MCF 10A (cell line): Measurements from ENCODE around the gene TP53TG5. TPM values are rescaled to one million over a fixed set of nuclear protein-coding genes. Genes with fewer than 3 reads are reported as not detected.

ENCODE experiments used
- Bru-seq: library from RNA; stranded (reverse); fragments of 400-500 nt; gene quantifications from one replicate; lab custom pipeline; 2021; lab: Mats Ljungman, UMichigan
- BruChase-seq, 2 experiments: library from RNA; stranded (reverse); fragments of 400-500 nt; gene quantifications; one replicate each; lab custom pipeline; 2021; lab: Mats Ljungman, UMichigan
- BruUV-seq: library from RNA; stranded (reverse); fragments of 400-500 nt; replicated peaks from 2 replicates; lab custom pipeline; 2021; lab: Mats Ljungman, UMichigan
- CTCF ChIA-PET: fragments of 300-600 bp; sonication (Branson Sonifier 250); formaldehyde crosslinking; extraction: SDS; loops from one replicate; lab custom pipeline; 2021; ENCODE audit warnings: antibody characterized with exemption, inconsistent platforms; lab: Yijun Ruan, JAX
- POLR2A ChIA-PET: fragments of 300-600, 350-650 bp; sonication (Branson Sonifier 250); formaldehyde crosslinking; extraction: SDS; loops from one replicate; lab custom pipeline; 2020; ENCODE audit warnings: antibody characterized with exemption, inconsistent platforms; lab: Yijun Ruan, JAX
- DNase-seq: peaks from one replicate; pipeline ENCODE4 v3.0.0-alpha.2; 2018; ENCODE audit not compliant: unreplicated experiment
- H3K27ac Mint-ChIP-seq: one replicate; pipeline ENCODE4 v1.8.0; 2022; ENCODE audit warnings: mild to moderate bottlenecking, low read depth, mixed read lengths; ENCODE audit not compliant: unreplicated experiment
- H3K27me3 Mint-ChIP-seq: one replicate; pipeline ENCODE4 v1.8.0; 2022; ENCODE audit warnings: mixed read lengths; ENCODE audit not compliant: insufficient read depth, unreplicated experiment
- H3K36me3 Mint-ChIP-seq: one replicate; pipeline ENCODE4 v1.8.0; 2022; ENCODE audit warnings: mild to moderate bottlenecking, moderate library complexity, mixed read lengths; ENCODE audit not compliant: insufficient read depth, unreplicated experiment
- H3K4me1 Mint-ChIP-seq: one replicate; pipeline ENCODE4 v1.8.0; 2022; ENCODE audit warnings: mixed read lengths; ENCODE audit not compliant: insufficient read depth, unreplicated experiment
- H3K4me3 Mint-ChIP-seq: one replicate; pipeline ENCODE4 v1.8.0; 2022; ENCODE audit warnings: mild to moderate bottlenecking, moderate library complexity, mixed read lengths; ENCODE audit not compliant: unreplicated experiment
- H3K9me3 Mint-ChIP-seq: one replicate; pipeline ENCODE4 v1.8.0; 2022; ENCODE audit warnings: mixed read lengths; ENCODE audit not compliant: unreplicated experiment
- intact Hi-C: fragments of 100-400 bp; cut with micrococcal nuclease; formaldehyde crosslinking; loops from 2 replicates; pipeline ENCODE4 v1.14.1; 2022
- long read RNA-seq: library from polyadenylated mRNA; stranded (forward); transcript quantifications from one replicate; pipeline ENCODE4 v2.0.0, GENCODE V29; 2022
- total RNA-seq: library from RNA; stranded (reverse); gene quantifications from 2 replicates; pipeline ENCODE4 v1.2.3, GENCODE V29; 2022
- TF ChIP-seq, protein P1 (sequence below): fragments of 200-600 bp; IDR thresholded peaks from one replicate; pipeline ENCODE4 v1.8.0; 2022; ENCODE audit warnings: antibody characterized with exemption, mild to moderate bottlenecking; ENCODE audit not compliant: unreplicated experiment

The TP53TG5 gene
- total RNA-seq (not detected in 2 replicates), Bru-seq, nascent RNA (not detected), BruChase-seq, experiment 1, labeled RNA remaining after a 6-hour chase (not detected), BruChase-seq, experiment 2, labeled RNA remaining after a 2-hour chase (not detected)
- long read RNA-seq = 0 reads

DNA sequence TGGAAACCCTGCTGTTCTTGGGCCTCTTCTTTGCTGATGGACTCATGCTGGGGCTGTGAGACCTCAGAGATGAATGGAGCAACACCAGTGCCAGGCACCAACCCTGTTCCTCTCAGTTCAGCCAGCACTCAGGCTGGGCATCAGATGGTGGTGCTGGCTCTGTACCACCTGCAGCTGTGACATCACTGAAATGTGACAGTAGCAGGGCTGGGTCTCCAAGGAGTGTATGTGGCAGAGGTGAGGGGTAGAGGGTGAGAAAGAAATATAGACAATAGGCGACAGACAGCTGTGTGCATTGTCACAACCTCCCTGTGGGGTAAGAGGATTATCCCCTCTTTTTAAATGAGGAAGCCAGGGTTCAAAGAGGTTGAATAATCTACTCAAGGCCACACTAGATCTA is at the start of gene TP53TG5:
TP53TG5 (minus strand) TSS at position 135 of the 400 bp plus-strand sequence; CDS start at position 46, 89 bp downstream.
- CTCF ChIA-PET = interaction anchor here (0.6 to 7.8 kb wide), 5 partner anchors 9 to 272 kb away, joined by 3 to 61 read pairs (median 3); partner anchors contain the start of genes SPINT3 and SYS1
- H3K9me3 Mint-ChIP-seq = no peaks in the 10 kb centered on the region
- peaks cover 5% of the 10 kb centered on the region for H3K4me1 Mint-ChIP-seq
- POLR2A ChIA-PET = interaction anchor here (1.7 kb wide), 1 partner anchor 58 kb away, joined by 5 read pairs; no protein-coding TSS in a partner anchor
- intact Hi-C loops = no loop called here
- H3K27me3 Mint-ChIP-seq = no peaks in the 10 kb centered on the region
- BruUV-seq = no TSS peak
- no peak within 1 kb of the TSS for H3K4me3 Mint-ChIP-seq
- TF ChIP-seq, protein P1, sequence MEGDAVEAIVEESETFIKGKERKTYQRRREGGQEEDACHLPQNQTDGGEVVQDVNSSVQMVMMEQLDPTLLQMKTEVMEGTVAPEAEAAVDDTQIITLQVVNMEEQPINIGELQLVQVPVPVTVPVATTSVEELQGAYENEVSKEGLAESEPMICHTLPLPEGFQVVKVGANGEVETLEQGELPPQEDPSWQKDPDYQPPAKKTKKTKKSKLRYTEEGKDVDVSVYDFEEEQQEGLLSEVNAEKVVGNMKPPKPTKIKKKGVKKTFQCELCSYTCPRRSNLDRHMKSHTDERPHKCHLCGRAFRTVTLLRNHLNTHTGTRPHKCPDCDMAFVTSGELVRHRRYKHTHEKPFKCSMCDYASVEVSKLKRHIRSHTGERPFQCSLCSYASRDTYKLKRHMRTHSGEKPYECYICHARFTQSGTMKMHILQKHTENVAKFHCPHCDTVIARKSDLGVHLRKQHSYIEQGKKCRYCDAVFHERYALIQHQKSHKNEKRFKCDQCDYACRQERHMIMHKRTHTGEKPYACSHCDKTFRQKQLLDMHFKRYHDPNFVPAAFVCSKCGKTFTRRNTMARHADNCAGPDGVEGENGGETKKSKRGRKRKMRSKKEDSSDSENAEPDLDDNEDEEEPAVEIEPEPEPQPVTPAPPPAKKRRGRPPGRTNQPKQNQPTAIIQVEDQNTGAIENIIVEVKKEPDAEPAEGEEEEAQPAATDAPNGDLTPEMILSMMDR = no peak
- no peaks in the 10 kb centered on the region for H3K36me3 Mint-ChIP-seq
- no peak for DNase-seq
- H3K27ac Mint-ChIP-seq = no peak within 1 kb of the TSS

DNA sequence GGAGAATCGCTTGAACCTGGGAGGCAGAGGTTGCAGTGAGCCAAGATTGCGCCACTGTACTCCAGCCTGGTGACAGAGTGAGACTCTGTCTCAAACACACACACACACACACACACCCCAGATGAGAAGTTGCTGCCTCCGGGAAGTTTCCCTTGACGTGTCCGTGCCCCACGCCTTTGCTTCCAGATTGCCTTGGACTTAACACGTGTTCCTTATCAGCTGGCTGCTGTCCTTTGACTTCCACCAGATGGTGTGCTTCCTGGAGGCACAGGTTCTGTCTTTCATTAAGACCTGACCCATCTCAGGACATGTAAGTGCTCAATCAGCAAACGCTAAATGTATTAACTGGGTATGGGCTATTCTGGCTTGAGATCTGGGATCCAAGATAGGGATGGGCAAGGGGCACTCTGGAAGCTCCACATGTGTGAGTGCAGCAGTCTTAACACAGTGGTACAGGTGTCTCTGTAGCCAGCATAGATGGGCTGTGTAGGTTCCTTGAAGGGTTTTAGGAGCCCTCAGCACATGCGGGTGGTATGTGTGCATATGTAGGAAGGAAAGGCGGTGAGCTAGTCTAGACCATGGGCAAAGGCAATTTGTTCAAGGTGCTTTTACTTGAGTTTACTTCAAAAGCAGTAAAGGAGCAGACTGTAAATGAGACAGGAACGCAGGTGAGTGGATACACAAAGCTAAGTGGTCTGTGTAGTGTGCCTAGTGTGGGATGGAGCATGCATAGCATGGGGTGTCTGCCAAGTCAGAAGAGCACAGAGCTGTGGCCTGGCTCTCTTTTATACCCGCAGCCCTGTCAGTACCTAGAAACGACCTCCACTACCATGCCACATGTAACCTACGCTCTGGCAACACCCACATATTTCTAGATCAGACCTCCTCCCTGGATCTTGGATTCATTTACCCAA is 49.4 kb upstream of the TP53TG5 start:
- CTCF ChIA-PET = interaction anchor here (0.5 to 4.4 kb wide), 9 partner anchors 8 to 343 kb away, joined by 3 to 15 read pairs (median 4); no protein-coding TSS in a partner anchor
- Mint-ChIP-seq H3K4me3 (no peak overlapping the region), H3K36me3 (peaks cover 21% of the 10 kb centered on the region), H3K27me3 (no peaks in the 10 kb centered on the region), H3K4me1 (no peaks in the 10 kb centered on the region), H3K27ac (no peak overlapping the region), H3K9me3 (no peaks in the 10 kb centered on the region)
- intact Hi-C loops = no loop called here
- POLR2A ChIA-PET = interaction anchor here (0.6 to 4.3 kb wide), 6 partner anchors 10 to 145 kb away, joined by 3 to 21 read pairs (median 4); partner anchors contain the start of gene PIGT
- TF ChIP-seq, protein P1 = no peak
- DNase-seq = no peak
- BruUV-seq = no TSS peak

DNA sequence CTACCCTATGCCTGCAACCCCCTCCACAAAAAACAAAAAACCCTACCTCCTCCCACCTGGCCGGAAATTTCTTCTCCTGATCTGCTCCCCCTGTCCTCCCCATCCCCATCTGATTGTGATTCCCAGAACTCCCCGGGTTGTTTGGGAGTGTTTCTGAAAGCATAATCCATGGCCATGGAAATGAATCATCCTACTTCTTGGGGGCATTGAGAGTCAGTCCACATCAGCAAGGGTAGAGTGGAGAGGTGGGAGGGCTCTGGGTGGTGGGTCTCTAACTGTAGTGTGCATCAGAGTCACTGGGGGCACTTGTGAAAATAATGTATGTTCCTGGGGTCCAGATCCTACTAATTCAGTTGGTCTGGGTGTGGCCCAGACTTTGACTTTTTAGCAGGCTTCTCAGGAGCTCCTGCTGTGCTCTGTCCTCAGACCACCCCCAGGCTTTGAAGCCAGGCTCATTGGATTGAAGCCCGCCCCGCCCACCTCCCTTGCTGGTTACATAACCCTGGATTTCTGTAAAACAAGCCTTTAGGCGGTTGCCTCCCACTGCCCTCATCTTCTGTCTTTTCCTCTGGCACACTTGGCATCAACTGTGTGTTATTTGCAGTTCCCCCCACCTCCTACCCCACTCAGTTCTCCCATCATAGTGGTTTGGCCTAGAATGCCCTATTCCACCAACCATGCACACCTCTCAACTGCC is 48.3 kb upstream of the TP53TG5 start:
- CTCF ChIA-PET = interaction anchor here (1.3 to 4.4 kb wide), 4 partner anchors 10 to 344 kb away, joined by 3 to 15 read pairs (median 6); no protein-coding TSS in a partner anchor
- TF ChIP-seq, protein P1 = no peak
- H3K27ac Mint-ChIP-seq = no peak overlapping the region
- H3K36me3 Mint-ChIP-seq = peaks cover 31% of the 10 kb centered on the region
- POLR2A ChIA-PET = interaction anchor here (0.5 to 1.7 kb wide), 3 partner anchors 10 to 65 kb away, joined by 3 to 7 read pairs (median 5); partner anchors contain the start of gene PIGT
- no peak overlapping the region for H3K4me3 Mint-ChIP-seq
- intact Hi-C loops = no loop called here
- no peaks in the 10 kb centered on the region for H3K4me1 Mint-ChIP-seq
- BruUV-seq = no TSS peak
- no peaks in the 10 kb centered on the region for H3K27me3 Mint-ChIP-seq
- no peaks in the 10 kb centered on the region for H3K9me3 Mint-ChIP-seq
- DNase-seq = no peak
